Nucleus accumbens (tissue), 56 donors: ENCODE measurements around the gene ESRRG.
"Not testable (repeated sequence)": the region's sequence is repeated elsewhere in the genome, so short reads cannot be mapped to it uniquely, and the experiment has no call there.

ENCODE experiments used
- DNase-seq, 56 donors: peaks; one replicate each; lab custom pipeline; 2025; lab: John Stamatoyannopoulos, UW

The ESRRG gene

GRCh38 chr1:216710055-216710454, 13.2 kb downstream of the ESRRG start:
- no peak for DNase-seq

DNA sequence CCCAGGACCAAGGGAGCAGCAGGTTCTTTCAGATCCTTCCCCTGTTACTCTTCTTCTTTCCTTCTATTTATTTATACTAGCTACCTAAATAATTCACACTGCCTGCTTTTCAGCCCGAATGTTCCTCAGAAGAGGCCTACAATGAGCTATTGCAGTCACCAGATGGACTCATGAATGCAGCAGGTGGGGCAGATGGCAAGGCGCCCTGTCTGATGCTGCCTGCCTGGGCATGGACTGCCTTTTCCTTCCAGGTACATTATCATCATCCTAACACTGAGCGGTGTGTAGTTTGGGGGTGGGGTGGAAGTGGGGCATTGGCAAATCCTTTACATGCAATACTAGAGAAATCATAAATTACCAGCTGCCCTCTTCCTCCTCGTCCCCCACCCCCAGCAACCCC, 17.6 kb downstream of the ESRRG start:
- no peak for DNase-seq

DNA sequence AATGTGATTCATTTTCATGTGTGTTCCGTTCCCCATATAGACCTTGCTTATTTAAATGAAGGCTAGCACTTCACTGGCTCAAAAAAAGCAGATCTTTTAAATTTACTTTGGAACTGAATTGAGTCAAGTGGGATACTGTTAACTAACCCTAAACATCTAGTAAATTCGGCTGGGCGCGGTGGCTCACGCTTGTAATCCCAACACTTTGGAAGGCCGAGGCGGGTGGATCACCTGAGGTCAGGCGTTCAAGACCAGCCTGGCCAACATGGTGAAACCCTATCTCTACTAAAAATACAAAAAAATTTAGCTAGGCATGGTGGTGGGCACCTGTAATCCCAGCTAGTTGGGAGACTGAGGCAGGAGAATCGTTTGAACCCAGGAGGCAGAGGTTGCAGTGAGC, 19.2 kb downstream of the ESRRG start:
- not testable (repeated sequence) for DNase-seq

GRCh38 chr1:216702170-216702569, 21.1 kb downstream of the ESRRG start:
- no peak for DNase-seq

GRCh38 chr1:216700779-216701178, 22.4 kb downstream of the ESRRG start:
- DNase-seq, result no peak

GRCh38 chr1:216691710-216692109, 31.5 kb downstream of the ESRRG start:
- no peak for DNase-seq

GRCh38 chr1:216690603-216691002, 32.6 kb downstream of the ESRRG start:
- no peak for DNase-seq

GRCh38 chr1:216688127-216688657, 35.0 kb downstream of the ESRRG start:
- no peak for DNase-seq

- no peak for DNase-seq
These were observed 36.1 kb downstream of the ESRRG start for GRCh38 chr1:216686860-216687766.

- DNase-seq, result peak in 1 of 56 donors; percentile 15
These were observed 40.5 kb downstream of the ESRRG start for GRCh38 chr1:216682752-216683151.

GRCh38 chr1:216679108-216679507, 44.1 kb downstream of the ESRRG start:
- no peak for DNase-seq

GRCh38 chr1:216670118-216670883, 52.9 kb downstream of the ESRRG start:
- DNase-seq, result no peak

GRCh38 chr1:216666441-216666840, 56.8 kb downstream of the ESRRG start:
- no peak for DNase-seq

DNA sequence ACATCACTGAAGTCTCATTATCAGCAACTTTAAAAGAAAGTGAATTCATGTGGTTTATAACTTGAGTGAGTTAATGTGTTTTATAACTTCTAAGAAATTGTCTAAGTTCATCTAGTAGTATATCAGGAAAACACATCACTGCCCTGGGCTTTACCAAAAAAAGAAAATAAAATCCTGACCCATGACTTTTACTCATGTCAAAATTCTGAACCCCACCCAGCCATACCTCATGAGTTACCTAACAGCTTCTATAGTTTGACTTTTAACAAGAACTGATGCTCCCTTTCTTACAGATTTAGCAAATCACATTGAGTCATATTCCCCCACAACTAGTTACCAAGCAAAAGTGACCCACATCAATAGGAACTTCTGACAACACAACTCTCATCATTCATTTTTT, 57.4 kb downstream of the ESRRG start:
- no peak for DNase-seq

DNA sequence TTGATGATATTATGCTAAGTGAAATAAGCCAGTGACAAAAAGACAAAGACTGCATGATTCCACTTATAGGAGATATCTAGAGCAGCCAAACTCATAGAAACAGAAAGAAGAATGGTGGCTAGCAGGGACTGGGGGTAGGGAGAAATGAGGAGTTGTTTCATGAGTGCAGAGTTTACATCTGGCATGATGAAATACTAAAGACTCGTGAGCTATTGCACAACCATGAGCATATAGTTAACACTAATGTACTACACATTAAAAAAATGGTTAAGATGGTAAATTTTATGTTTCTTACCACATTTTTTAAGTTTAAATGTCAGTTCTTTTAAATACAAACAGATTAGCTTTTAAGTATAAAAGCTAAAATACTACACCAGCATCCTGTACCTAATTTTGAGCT, 57.8 kb downstream of the ESRRG start:
- no peak for DNase-seq

- no peak for DNase-seq
These were observed 60.5 kb downstream of the ESRRG start for GRCh38 chr1:216662681-216663080.

- DNase-seq, result no peak
These were observed 62.7 kb downstream of the ESRRG start for GRCh38 chr1:216660561-216660960.

- no peak for DNase-seq
These were observed 70.2 kb downstream of the ESRRG start for GRCh38 chr1:216653001-216653400.

GRCh38 chr1:216651826-216652418, 71.3 kb downstream of the ESRRG start:
- DNase-seq, result no peak

- no peak for DNase-seq
These were observed 80.1 kb downstream of the ESRRG start for GRCh38 chr1:216643176-216643575.
